PC-9 (cell line): ENCODE data around the gene TOPAZ1. TPM values are rescaled to one million over a fixed set of nuclear protein-coding genes. Genes with fewer than 3 reads are reported as not detected.

Experiments
- BruUV-seq: library from RNA; stranded (reverse); fragments of 400-500 nt; replicated peaks from 2 replicates; lab custom pipeline; 2021; lab: Mats Ljungman, UMichigan
- CTCF ChIA-PET: fragments of 300-600 bp; sonication (Branson Sonifier 250); formaldehyde crosslinking; loops from one replicate; lab custom pipeline; 2022; ENCODE audit warnings: antibody characterized with exemption; lab: Charles Lee
- POLR2A ChIA-PET: fragments of 300-600 bp; sonication (Branson Sonifier 250); formaldehyde crosslinking; loops from one replicate; lab custom pipeline; 2022; ENCODE audit warnings: antibody characterized with exemption; ENCODE audit not compliant: unreplicated experiment; lab: Charles Lee
- DNase-seq, 2 experiments: peaks; one replicate each; pipeline versions ENCODE4 v3.0.0 to v3.0.0-alpha.2; 2015 to 2022; ENCODE audit warnings: mixed read lengths in 1 of 2
- H2AFZ ChIP-seq: fragments of 200-600 bp; sonication (generic); 2 replicates; pipeline ENCODE4 v1.8.1; 2017; ENCODE audit warnings: antibody characterized with exemption
- H3F3A ChIP-seq: fragments of 200-600 bp; sonication (generic); 2 replicates; pipeline ENCODE4 v1.8.1; 2017; ENCODE audit warnings: antibody characterized with exemption, mild to moderate bottlenecking, low read depth; ENCODE audit not compliant: insufficient read depth
- H3K27ac ChIP-seq: fragments of 200-600 bp; sonication (generic); 2 replicates; pipeline ENCODE4 v1.6.1; 2016; ENCODE audit warnings: mixed run types
- H3K27me3 ChIP-seq: fragments of 200-600 bp; sonication (generic); 2 replicates; pipeline ENCODE4 v1.6.1; 2016; ENCODE audit warnings: low read depth, mixed run types; ENCODE audit not compliant: insufficient read depth
- H3K36me3 ChIP-seq: fragments of 200-600 bp; sonication (generic); 2 replicates; pipeline ENCODE4 v1.6.1; 2016; ENCODE audit warnings: low read depth, mixed run types
- H3K4me1 ChIP-seq: fragments of 200-600 bp; sonication (generic); replicated peaks from 2 replicates; pipeline ENCODE4 v1.6.1; 2016; ENCODE audit warnings: mixed run types; ENCODE audit not compliant: insufficient read depth
- H3K4me2 ChIP-seq: fragments of 200-600 bp; sonication (generic); 2 replicates; pipeline ENCODE4 v1.6.1; 2017; ENCODE audit warnings: mixed run types
- H3K4me3 ChIP-seq: fragments of 200-600 bp; sonication (generic); 2 replicates; pipeline ENCODE4 v1.6.1; 2016; ENCODE audit warnings: mixed run types
- H3K79me2 ChIP-seq: fragments of 200-600 bp; sonication (generic); 2 replicates; pipeline ENCODE4 v1.6.1; 2017; ENCODE audit warnings: low read depth, mixed run types
- H3K9me2 ChIP-seq: fragments of 200-600 bp; sonication (generic); 2 replicates; pipeline ENCODE4 v1.8.1; 2017; ENCODE audit warnings: mild to moderate bottlenecking; ENCODE audit not compliant: insufficient read depth
- H3K9me3 ChIP-seq: fragments of 200-600 bp; sonication (generic); 2 replicates; pipeline ENCODE4 v1.8.1; 2016; ENCODE audit warnings: low read depth; ENCODE audit not compliant: insufficient read depth
- H4K20me1 ChIP-seq: fragments of 200-600 bp; sonication (generic); 2 replicates; pipeline ENCODE4 v1.8.1; 2017; ENCODE audit not compliant: insufficient read depth
- CTCF ChIP-seq: fragments of 200-600 bp; sonication (generic); conservative IDR thresholded peaks from 2 replicates; pipeline ENCODE4 v1.6.1; 2017; ENCODE audit warnings: mixed run types, antibody characterized with exemption, mild to moderate bottlenecking, moderate library complexity
- EZH2 ChIP-seq: fragments of 200-600 bp; sonication (generic); IDR thresholded peaks from 2 replicates; pipeline ENCODE4 v1.8.0; 2017; ENCODE audit warnings: antibody characterized with exemption, low read depth
- intact Hi-C: fragments of 100-400 bp; cut with micrococcal nuclease; formaldehyde crosslinking; loops from one replicate; pipeline ENCODE4 v1.10.0; 2022; ENCODE audit not compliant: unreplicated experiment
- total RNA-seq: library from RNA; stranded (reverse); gene quantifications from 2 replicates; pipeline ENCODE4 v1.2.3, GENCODE V29; 2021

TOPAZ1 gene
- total RNA-seq, 1 experiment from 2014 or later, result not detected

GRCh38 chr3:44236485-44236908, 5.2 kb upstream of the TOPAZ1 start:
- ChIA-PET CTCF (interaction anchor here (0.9 kb wide), 1 partner anchor 1072 kb away, joined by 3 read pairs; no protein-coding TSS in a partner anchor), POLR2A (no interaction called here)
- BruUV-seq, result no TSS peak
- H3K4me2 ChIP-seq, result no peak overlapping the region
- no peaks in the 10 kb centered on the region for H3K36me3 ChIP-seq
- no peak for DNase-seq
- no peaks in the 10 kb centered on the region for H3K79me2 ChIP-seq
- no peaks in the 10 kb centered on the region for H3K4me1 ChIP-seq
- TF ChIP-seq CTCF (no peak), EZH2 (no peak)
- H3K27ac ChIP-seq, result no peak overlapping the region
- intact Hi-C loops, result loop anchor here (5.0 kb wide), 2 partner anchors 469 to 694 kb away; no protein-coding TSS in a partner anchor
- no peaks in the 10 kb centered on the region for H3F3A ChIP-seq
- no peaks in the 10 kb centered on the region for H3K9me2 ChIP-seq
- H4K20me1 ChIP-seq, result no peaks in the 10 kb centered on the region
- no peak overlapping the region for H2AFZ ChIP-seq
- no peaks in the 10 kb centered on the region for H3K27me3 ChIP-seq
- no peaks in the 10 kb centered on the region for H3K9me3 ChIP-seq
- H3K4me3 ChIP-seq, result no peak overlapping the region

- Histone ChIP-seq H3K4me3 (no peak overlapping the region), H3K4me1 (no peaks in the 10 kb centered on the region), H3F3A (no peaks in the 10 kb centered on the region), H3K27me3 (no peaks in the 10 kb centered on the region), H3K79me2 (no peaks in the 10 kb centered on the region), H3K9me2 (no peaks in the 10 kb centered on the region), H3K36me3 (no peaks in the 10 kb centered on the region), H3K4me2 (no peak overlapping the region), H4K20me1 (no peaks in the 10 kb centered on the region), H3K9me3 (no peaks in the 10 kb centered on the region), H3K27ac (no peak overlapping the region), H2AFZ (no peak overlapping the region)
- TF ChIP-seq CTCF (no peak), EZH2 (no peak)
- CTCF ChIA-PET, result interaction anchor here (0.6 kb wide), 1 partner anchor 55 kb away, joined by 5 read pairs; no protein-coding TSS in a partner anchor
- no peak for DNase-seq
- POLR2A ChIA-PET, result no interaction called here
- no TSS peak for BruUV-seq
- intact Hi-C loops, result loop anchor here (5.0 kb wide), 2 partner anchors 470 to 695 kb away; no protein-coding TSS in a partner anchor
Observed at GRCh38 chr3:44237161-44237560, 4.5 kb upstream of the TOPAZ1 start.

GRCh38 chr3:44237665-44238064, 4.0 kb upstream of the TOPAZ1 start:
- Histone ChIP-seq H2AFZ (no peak overlapping the region), H3F3A (no peaks in the 10 kb centered on the region), H4K20me1 (no peaks in the 10 kb centered on the region), H3K27me3 (no peaks in the 10 kb centered on the region), H3K79me2 (no peaks in the 10 kb centered on the region), H3K27ac (no peak overlapping the region), H3K36me3 (no peaks in the 10 kb centered on the region), H3K9me3 (no peaks in the 10 kb centered on the region), H3K4me1 (no peaks in the 10 kb centered on the region), H3K4me2 (no peak overlapping the region), H3K4me3 (no peak overlapping the region), H3K9me2 (no peaks in the 10 kb centered on the region)
- DNase-seq, result no peak
- POLR2A ChIA-PET, result no interaction called here
- TF ChIP-seq EZH2 (no peak), CTCF (no peak)
- CTCF ChIA-PET, result interaction anchor here (0.6 kb wide), 1 partner anchor 54 kb away, joined by 5 read pairs; no protein-coding TSS in a partner anchor
- BruUV-seq, result no TSS peak
- intact Hi-C loops, result loop anchor here (5.0 kb wide), 2 partner anchors 470 to 695 kb away; no protein-coding TSS in a partner anchor
